Panc1 (cell line): ENCODE measurements around the gene CCDC12. TPM values are rescaled to one million over a fixed set of nuclear protein-coding genes. Genes with fewer than 3 reads are reported as not detected.

ENCODE experiments used
- ATAC-seq: fragments of 200-7000 bp; cut with Tn5 transposase; 2 replicates; pipeline ENCODE4 v1.9.1; 2020; ENCODE audit warnings: mild to moderate bottlenecking, moderate library complexity
- BruUV-seq: library from RNA; stranded (reverse); fragments of 400-500 nt; replicated peaks from 2 replicates; lab custom pipeline; 2021; lab: Mats Ljungman, UMichigan
- CTCF ChIA-PET: fragments of 300-600 bp; sonication (Branson Sonifier 250); formaldehyde crosslinking; loops from one replicate; lab custom pipeline; 2022; ENCODE audit warnings: antibody characterized with exemption; lab: Charles Lee
- POLR2A ChIA-PET: fragments of 300-600 bp; sonication (Branson Sonifier 250); formaldehyde crosslinking; loops from one replicate; lab custom pipeline; 2022; ENCODE audit warnings: antibody characterized with exemption; lab: Charles Lee
- DNase-seq: peaks from one replicate; pipeline ENCODE4 v3.0.0-alpha.2; 2010; ENCODE audit warnings: low read depth, low spot score
- H3K27ac ChIP-seq: 2 replicates; pipeline ENCODE4 v1.5.1; 2011; ENCODE audit warnings: mild to moderate bottlenecking, low read length, inconsistent platforms
- H3K27me3 ChIP-seq: fragments of 200-500 bp; sonication (Bioruptor generic); 2 replicates; pipeline ENCODE4 v1.6.0; 2014; ENCODE audit warnings: low read length, inconsistent platforms; ENCODE audit not compliant: control insufficient read depth, insufficient read depth
- H3K36me3 ChIP-seq: fragments of 200-500 bp; sonication (Bioruptor generic); 2 replicates; pipeline ENCODE4 v1.5.1; 2014; ENCODE audit warnings: inconsistent platforms, mild to moderate bottlenecking, low read length, moderate library complexity; ENCODE audit not compliant: control insufficient read depth, insufficient read depth
- H3K4me1 ChIP-seq: 2 replicates; pipeline ENCODE4 v1.5.1; 2011; ENCODE audit warnings: inconsistent platforms, mild to moderate bottlenecking, low read length, moderate library complexity; ENCODE audit not compliant: control insufficient read depth, insufficient read depth
- H3K4me3 ChIP-seq, 2 experiments: 2 replicates each; pipeline ENCODE4 v1.5.1; 2011 to 2012; ENCODE audit warnings: low read depth in 2 of 2, low read length in 2 of 2, mild to moderate bottlenecking in 2 of 2, inconsistent platforms in 1 of 2, moderate library complexity in 1 of 2
- H3K9me3 ChIP-seq: fragments of 200-500 bp; sonication (Bioruptor generic); 2 replicates; pipeline ENCODE4 v1.5.1; 2014; ENCODE audit warnings: low read depth, mild to moderate bottlenecking, inconsistent platforms, low read length, moderate library complexity; ENCODE audit not compliant: control insufficient read depth, insufficient read depth
- POLR2AphosphoS5 ChIP-seq: IDR thresholded peaks from 2 replicates; pipeline ENCODE4 v1.6.1; 2012; ENCODE audit warnings: mild to moderate bottlenecking, low read depth, low read length, moderate library complexity
- SIN3A ChIP-seq: IDR thresholded peaks from 2 replicates; pipeline ENCODE4 v1.6.1; 2012; ENCODE audit warnings: low read depth, mild to moderate bottlenecking, low read length, moderate library complexity, borderline replicate concordance; ENCODE audit not compliant: insufficient read depth
- TCF7L2 ChIP-seq: IDR thresholded peaks from 2 replicates; pipeline ENCODE4 v1.6.1; 2011; ENCODE audit warnings: mild to moderate bottlenecking, low read depth, low read length, inconsistent platforms
- in situ Hi-C: cut with HindIII; loops from 2 replicates; pipeline ENCODE4 v1.10.0; 2016; ENCODE audit warnings: low sequenced_read_pairs, low pct_unique_long_range_greater_than_20kb
- intact Hi-C: fragments of 100-400 bp; cut with micrococcal nuclease; formaldehyde crosslinking; loops from one replicate; pipeline ENCODE4 v1.10.0; 2022; ENCODE audit not compliant: unreplicated experiment
- total RNA-seq: library from RNA; stranded (reverse); gene quantifications from one replicate; pipeline ENCODE4 v1.2.1, GENCODE V29; 2021; ENCODE audit not compliant: unreplicated experiment
- TF ChIP-seq, protein P1 (sequence below): fragments of 450-650 bp; IDR thresholded peaks from 2 replicates; pipeline ENCODE4 v1.5.1; 2017; ENCODE audit warnings: mild to moderate bottlenecking
- TF ChIP-seq, protein P2 (sequence below), 2 experiments: IDR thresholded peaks; 2 replicates each; pipeline ENCODE4 v1.6.1; 2011 to 2012; ENCODE audit warnings: low read depth in 2 of 2, control low read depth in 1 of 2, low read length in 1 of 2, mild to moderate bottlenecking in 1 of 2, moderate library complexity in 1 of 2; ENCODE audit not compliant: insufficient read depth in 1 of 2

CCDC12 gene
- total RNA-seq, 1 experiment from 2014 or later, result 35.5 TPM

DNA sequence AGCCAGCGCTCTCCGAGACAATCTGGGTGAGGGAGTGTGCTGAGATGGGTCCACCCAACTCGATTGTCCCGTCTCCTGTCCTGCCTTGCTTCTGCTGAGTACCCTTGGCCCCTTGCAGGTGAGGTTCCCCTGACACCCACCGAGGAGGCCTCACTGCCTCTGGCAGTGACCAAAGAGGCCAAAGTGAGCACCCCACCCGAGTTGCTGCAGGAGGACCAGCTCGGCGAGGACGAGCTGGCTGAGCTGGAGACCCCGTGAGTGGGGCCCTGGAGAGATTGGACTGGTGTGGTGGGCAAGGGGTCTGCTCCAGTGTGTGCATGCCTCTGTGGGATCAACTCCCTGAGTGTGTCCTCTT is 26.5 kb upstream of the CCDC12 start:
- Histone ChIP-seq H3K9me3 (no peaks in the 10 kb centered on the region), H3K27me3 (no peaks in the 10 kb centered on the region), H3K36me3 (0 out of 2 replicates have a peak, but pooled peaks cover 2% of the 10 kb centered on the region), H3K27ac (no peak overlapping the region), H3K4me3 (no peak overlapping the region), H3K4me1 (no peaks in the 10 kb centered on the region)
- BruUV-seq, result no TSS peak
- DNase-seq, result no peak
- ChIA-PET CTCF (no interaction called here), POLR2A (no interaction called here)
- no peak for ATAC-seq
- TF ChIP-seq, protein P1, sequence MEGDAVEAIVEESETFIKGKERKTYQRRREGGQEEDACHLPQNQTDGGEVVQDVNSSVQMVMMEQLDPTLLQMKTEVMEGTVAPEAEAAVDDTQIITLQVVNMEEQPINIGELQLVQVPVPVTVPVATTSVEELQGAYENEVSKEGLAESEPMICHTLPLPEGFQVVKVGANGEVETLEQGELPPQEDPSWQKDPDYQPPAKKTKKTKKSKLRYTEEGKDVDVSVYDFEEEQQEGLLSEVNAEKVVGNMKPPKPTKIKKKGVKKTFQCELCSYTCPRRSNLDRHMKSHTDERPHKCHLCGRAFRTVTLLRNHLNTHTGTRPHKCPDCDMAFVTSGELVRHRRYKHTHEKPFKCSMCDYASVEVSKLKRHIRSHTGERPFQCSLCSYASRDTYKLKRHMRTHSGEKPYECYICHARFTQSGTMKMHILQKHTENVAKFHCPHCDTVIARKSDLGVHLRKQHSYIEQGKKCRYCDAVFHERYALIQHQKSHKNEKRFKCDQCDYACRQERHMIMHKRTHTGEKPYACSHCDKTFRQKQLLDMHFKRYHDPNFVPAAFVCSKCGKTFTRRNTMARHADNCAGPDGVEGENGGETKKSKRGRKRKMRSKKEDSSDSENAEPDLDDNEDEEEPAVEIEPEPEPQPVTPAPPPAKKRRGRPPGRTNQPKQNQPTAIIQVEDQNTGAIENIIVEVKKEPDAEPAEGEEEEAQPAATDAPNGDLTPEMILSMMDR, result no peak
- TF ChIP-seq TCF7L2 (no peak), SIN3A (no peak), POLR2AphosphoS5 (no peak)
- TF ChIP-seq, protein P2, sequence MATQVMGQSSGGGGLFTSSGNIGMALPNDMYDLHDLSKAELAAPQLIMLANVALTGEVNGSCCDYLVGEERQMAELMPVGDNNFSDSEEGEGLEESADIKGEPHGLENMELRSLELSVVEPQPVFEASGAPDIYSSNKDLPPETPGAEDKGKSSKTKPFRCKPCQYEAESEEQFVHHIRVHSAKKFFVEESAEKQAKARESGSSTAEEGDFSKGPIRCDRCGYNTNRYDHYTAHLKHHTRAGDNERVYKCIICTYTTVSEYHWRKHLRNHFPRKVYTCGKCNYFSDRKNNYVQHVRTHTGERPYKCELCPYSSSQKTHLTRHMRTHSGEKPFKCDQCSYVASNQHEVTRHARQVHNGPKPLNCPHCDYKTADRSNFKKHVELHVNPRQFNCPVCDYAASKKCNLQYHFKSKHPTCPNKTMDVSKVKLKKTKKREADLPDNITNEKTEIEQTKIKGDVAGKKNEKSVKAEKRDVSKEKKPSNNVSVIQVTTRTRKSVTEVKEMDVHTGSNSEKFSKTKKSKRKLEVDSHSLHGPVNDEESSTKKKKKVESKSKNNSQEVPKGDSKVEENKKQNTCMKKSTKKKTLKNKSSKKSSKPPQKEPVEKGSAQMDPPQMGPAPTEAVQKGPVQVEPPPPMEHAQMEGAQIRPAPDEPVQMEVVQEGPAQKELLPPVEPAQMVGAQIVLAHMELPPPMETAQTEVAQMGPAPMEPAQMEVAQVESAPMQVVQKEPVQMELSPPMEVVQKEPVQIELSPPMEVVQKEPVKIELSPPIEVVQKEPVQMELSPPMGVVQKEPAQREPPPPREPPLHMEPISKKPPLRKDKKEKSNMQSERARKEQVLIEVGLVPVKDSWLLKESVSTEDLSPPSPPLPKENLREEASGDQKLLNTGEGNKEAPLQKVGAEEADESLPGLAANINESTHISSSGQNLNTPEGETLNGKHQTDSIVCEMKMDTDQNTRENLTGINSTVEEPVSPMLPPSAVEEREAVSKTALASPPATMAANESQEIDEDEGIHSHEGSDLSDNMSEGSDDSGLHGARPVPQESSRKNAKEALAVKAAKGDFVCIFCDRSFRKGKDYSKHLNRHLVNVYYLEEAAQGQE (IDR thresholded peaks at IDR 0.05; ENCODE audit: insufficient read depth in 1 of 2, low read depth in 2 of 2, low read length in 1 of 2), result no peak
- intact Hi-C loops (no loop called here), in situ Hi-C loops (no loop called here)

DNA sequence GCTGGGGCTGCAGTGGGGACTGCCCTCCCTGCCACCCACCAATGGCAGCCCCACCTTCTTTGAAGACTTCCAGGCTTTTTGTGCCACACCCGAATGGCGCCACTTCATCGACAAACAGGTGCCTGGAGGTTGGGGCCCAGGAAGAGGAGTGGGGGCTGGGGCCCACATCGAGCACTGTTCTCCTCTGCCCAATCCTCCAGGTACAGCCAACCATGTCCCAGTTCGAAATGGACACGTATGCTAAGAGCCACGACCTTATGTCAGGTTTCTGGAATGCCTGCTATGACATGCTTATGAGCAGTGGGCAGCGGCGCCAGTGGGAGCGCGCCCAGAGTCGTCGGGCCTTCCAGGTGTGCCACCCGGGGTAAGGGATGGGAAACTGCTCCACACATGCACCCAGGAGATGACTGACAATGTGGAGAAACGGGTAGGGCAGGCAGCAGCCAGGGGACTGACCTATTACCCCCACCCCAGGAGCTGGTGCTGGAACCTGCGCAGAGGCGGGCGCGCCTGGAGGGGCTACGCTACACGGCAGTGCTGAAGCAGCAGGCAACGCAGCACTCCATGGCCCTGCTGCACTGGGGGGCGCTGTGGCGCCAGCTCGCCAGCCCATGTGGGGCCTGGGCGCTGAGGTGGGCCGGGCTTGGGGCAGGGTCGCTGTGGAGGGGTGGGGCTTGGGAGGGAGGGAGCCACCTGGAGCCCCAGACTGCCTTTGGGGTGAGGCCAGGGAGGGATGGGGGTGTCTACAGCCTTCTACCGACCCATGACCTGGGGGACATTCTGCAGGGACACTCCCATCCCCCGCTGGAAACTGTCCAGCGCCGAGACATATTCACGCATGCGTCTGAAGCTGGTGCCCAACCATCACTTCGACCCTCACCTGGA is 25.9 kb upstream of the CCDC12 start:
- TF ChIP-seq, protein P2 (IDR thresholded peaks at IDR 0.05; ENCODE audit: insufficient read depth in 1 of 2, low read depth in 2 of 2, low read length in 1 of 2), result no peak
- TF ChIP-seq, protein P1, result no peak
- intact Hi-C loops (no loop called here), in situ Hi-C loops (no loop called here)
- no peaks in the 10 kb centered on the region for H3K27me3 ChIP-seq
- H3K9me3 ChIP-seq, result no peaks in the 10 kb centered on the region
- CTCF ChIA-PET, result no interaction called here
- H3K4me1 ChIP-seq, result no peaks in the 10 kb centered on the region
- ATAC-seq, result no peak
- BruUV-seq, result no TSS peak
- H3K27ac ChIP-seq, result no peak overlapping the region
- POLR2A ChIA-PET, result no interaction called here
- no peak for DNase-seq
- H3K36me3 ChIP-seq, result 0 out of 2 replicates have a peak, but pooled peaks cover 2% of the 10 kb centered on the region
- no peak overlapping the region for H3K4me3 ChIP-seq
